Stomach (tissue), 4 donors: ENCODE results near the gene TSSK2.

ENCODE experiments used
- EP300 ChIP-seq: sonication (generic); formaldehyde crosslinking; IDR thresholded peaks from one replicate; pipeline ENCODE4 v1.6.1; 2017; ENCODE audit warnings: antibody characterized with exemption
- POLR2A ChIP-seq, 4 donors: fragments of 450-650 bp; IDR thresholded peaks; one replicate each; pipeline ENCODE4 v1.6.1; 2016; ENCODE audit warnings: antibody characterized with exemption in 4 of 4, control low read depth in 2 of 4, mild to moderate bottlenecking in 1 of 4, moderate library complexity in 1 of 4
- POLR2AphosphoS5 ChIP-seq, 3 donors: sonication (generic); formaldehyde crosslinking; IDR thresholded peaks; one replicate each; pipeline ENCODE4 v1.6.1; 2016; ENCODE audit warnings: antibody characterized with exemption in 3 of 3
- TF ChIP-seq, protein P1 (sequence below), 7 experiments: fragments of 450-650 bp in 4 of 7; fragments of 200-600 bp in 3 of 7; sonication (generic) in 3 of 7; IDR thresholded peaks; one replicate each; pipeline ENCODE4 v1.5.1; 2016 to 2019; ENCODE audit warnings: antibody characterized with exemption in 7 of 7, control low read depth in 2 of 7, mild to moderate bottlenecking in 1 of 7

DNA sequence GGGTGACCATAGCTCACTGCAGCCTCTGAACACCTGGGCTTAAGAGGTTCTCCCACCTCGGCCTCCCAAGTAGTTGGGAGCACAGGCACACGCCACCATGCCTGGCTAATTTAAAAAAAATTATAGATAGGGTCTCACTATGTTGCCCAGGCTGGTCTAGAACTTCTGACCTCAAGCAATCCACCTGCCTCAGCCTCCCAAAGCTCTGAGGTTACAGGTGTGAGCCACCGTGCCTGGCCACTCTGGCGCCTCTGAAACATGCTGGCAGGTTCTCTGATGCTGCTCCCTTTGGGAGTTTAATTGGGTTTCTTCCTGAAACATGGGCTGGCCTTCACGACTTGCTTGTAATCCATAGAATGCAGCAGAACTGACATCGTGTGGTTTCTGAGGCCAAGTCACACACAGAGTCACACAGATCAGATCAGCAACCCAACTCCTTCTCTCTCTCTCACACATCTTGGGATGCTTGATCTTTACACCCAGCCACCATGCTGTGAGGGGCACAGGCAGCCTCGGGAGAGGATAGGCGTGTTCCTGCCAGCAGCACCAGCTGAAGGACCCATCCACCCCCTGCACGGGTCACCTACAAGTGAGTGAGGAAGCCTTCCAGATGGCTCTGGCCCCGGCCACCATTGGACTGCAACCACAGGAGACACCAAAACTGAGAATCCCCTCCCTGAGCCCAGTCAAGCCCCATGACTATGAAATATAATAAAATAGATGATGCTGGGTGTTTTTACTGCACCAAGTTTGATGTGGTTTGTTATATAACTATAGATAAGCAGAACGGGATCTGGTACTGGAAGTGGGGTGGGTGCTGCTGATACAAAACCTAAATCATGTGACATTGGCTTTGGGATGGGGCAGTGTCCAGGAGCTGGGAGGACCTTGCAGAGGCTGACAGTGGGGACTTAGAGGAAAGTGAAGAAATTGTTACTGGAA lies 22.1 kb downstream of the TSSK2 start:
- TF ChIP-seq POLR2AphosphoS5 (IDR thresholded peaks at IDR 0.05), result no peak
- TF ChIP-seq, protein P1, sequence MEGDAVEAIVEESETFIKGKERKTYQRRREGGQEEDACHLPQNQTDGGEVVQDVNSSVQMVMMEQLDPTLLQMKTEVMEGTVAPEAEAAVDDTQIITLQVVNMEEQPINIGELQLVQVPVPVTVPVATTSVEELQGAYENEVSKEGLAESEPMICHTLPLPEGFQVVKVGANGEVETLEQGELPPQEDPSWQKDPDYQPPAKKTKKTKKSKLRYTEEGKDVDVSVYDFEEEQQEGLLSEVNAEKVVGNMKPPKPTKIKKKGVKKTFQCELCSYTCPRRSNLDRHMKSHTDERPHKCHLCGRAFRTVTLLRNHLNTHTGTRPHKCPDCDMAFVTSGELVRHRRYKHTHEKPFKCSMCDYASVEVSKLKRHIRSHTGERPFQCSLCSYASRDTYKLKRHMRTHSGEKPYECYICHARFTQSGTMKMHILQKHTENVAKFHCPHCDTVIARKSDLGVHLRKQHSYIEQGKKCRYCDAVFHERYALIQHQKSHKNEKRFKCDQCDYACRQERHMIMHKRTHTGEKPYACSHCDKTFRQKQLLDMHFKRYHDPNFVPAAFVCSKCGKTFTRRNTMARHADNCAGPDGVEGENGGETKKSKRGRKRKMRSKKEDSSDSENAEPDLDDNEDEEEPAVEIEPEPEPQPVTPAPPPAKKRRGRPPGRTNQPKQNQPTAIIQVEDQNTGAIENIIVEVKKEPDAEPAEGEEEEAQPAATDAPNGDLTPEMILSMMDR (IDR thresholded peaks at IDR 0.05), result no peak
- no peak for TF ChIP-seq POLR2A (IDR thresholded peaks at IDR 0.05)
- no peak for TF ChIP-seq EP300
